ENCODE data around the gene TXLNG.
"Not testable (repeated sequence)": the region's sequence is repeated elsewhere in the genome, so short reads cannot be mapped to it uniquely, and the experiment has no call there.

Gene TXLNG

DNA sequence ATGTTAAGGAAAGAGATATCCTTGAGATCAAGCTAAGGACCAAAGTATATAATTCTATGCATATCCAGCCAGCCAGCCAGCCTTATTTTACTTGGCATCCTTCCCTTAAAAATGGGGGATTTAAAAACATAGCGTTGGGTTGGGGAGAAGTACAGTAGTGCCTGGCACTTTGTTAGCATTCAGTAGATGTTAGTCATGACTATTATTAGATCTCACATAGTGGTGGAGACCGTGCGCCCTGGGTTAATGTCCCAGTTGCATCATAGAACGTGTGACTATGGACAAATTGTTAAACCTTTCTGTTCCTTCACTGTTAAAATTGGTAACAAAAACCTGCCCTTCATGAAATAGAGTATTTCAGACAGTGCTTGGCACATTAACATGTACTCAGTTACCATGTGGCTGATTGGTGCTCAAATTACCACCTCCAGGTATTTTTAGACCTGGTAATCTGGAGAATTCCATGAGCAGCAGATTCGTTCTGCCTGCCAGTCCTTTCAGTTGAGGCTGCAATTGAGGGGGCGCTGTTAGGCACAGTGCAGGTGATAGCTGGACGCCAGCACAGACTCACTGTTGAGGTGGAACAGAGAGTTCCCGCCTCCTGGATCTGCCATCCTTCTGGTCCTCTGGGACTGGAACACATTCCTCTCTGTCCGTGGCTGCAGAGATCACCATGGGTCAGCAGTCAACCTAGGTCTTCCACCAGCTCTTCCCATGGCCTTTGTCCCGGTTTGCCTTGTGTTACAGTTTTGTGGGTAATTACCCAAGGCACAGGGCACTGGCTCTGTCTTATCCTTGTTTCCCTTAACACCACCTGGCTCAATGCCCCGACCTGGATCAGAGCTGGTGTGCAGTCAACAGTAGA lies 52.2 kb downstream of the TXLNG start:
- no peak for DNase-seq (ENCODE audit: low read depth in 3 of 3)

DNA sequence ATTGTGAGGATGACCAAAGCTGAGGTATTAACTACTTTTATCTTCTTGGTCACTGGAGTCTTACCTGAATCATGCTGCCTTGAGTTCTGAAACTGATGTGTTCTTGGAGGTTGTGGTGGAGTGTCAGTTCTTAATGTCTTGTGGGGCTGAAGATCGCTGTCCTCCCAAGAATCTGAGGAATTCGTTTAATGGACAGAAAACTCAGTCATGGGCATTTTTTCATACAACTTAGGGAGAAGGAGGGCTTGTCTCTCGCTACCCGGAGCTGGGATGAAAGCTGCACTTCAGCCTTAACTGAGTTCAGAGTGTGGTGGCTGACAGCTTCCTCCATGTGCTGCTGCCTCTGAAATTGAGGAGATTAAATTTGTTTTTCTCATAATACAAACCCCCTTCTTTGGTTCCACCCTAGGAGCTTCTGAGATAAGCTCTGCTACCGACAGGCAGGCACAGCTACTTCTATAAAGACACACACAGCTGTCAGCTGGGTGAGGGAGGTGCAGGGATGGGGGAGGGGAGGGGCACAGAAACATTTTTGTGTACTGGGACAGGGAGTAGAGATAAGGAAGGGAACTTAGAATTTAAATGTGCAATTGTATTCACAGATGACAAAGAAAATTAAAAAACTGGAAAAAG lies 53.1 kb downstream of the TXLNG start:
- DNase-seq (ENCODE audit: low read depth in 3 of 3), result no peak

DNA sequence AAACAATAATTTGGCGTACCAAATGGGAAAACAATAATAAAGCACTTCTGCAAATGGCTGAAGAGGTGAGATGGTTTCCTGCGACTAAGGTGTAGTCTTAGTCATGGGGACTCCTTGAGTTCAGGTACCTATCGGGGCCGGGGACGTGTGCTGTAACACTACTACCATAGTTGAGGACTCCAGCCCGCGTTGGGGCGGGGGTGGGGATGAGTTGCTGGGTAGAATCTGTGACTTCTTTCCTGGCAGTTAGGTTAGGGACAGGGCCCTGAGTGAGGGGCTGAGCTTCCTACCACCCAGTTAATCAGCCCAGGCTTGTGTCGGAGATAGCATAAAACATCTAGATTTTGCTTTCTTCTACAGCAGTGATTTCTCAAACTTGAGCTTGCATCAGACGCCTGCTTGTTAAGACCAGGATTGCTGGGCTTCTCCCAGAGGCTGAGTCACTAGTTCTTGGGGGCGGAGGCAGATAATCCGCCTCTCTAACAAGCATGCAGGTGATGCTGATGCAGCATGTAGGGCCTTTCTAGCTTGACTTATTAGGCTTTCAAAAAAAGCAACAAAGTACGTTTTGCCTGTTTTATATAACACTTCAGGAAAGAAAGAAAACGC lies 53.7 kb downstream of the TXLNG start:
- DNase-seq (ENCODE audit: low read depth in 3 of 3), result no peak

DNA sequence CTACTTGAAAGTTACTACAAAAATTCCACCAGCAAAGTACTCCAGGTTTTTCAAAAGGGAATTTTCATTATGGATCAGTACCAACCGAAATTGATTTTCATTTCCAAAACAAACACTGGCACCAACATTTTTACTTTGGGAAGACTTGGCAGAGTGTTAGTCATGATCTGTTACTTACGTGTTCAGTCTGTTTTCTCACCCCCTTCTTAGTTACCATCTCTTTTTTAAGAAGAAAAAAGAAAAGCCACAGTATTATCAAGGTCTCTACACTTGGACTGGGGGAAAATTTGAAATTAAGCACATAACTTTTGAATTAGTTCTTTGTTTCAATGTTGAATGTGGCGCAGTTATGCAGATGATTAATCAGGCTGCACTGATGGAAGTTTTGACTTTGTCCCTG lies 56.4 kb downstream of the TXLNG start:
- DNase-seq (ENCODE audit: low read depth in 3 of 3), result no peak

DNA sequence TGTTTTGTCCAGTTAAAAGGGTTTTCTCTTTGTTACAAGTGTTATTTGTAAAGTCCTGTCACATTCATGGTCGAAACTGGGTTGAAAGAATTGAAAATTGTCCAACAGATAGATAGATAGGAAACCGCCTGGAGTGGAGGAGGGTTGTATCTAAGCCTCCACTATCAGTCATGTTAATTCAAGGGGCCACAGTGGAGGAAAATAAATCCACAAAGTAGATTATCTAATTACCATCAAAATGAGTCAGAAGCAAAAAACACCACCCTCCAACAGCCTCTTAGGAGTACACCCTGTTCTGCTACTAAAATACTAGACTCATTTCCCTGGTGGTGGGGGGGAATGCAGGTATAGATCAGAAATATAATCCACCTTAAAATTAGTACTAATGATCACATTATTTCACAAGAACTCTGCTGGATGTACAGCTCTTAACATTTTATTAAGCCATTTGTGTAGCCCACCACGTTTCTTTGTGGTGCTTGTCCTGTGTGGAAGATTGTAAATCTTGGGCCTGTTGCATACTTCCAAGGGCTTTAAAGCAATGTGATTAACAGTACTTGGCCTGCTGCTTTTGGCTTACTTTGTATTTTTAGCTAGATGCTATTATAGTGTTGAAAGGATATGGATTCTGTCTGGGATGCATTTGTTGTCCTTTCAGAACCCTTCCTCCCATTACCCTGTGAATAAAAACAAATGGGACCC lies 57.1 kb downstream of the TXLNG start:
- no peak for DNase-seq (ENCODE audit: low read depth in 3 of 3)

DNA sequence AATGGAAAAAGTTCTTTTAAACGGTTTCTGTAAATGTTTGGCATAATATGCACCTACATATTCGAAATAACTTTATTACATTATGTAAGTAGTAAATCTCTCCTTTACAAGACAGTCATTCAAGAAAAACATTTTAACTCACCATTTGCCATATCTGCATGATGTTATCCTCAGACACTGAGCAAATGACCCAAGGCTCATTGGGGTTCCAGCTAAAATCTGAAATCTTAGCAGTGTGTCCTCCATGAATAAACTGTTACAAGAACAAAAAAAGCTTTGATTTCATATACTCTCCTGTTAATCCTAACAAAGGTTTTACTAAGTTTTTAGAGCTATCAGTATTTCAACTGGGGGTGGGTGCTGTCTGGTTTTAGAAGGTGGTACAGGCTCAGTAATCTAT lies 59.4 kb downstream of the TXLNG start:
- DNase-seq (ENCODE audit: low read depth in 3 of 3), result no peak

DNA sequence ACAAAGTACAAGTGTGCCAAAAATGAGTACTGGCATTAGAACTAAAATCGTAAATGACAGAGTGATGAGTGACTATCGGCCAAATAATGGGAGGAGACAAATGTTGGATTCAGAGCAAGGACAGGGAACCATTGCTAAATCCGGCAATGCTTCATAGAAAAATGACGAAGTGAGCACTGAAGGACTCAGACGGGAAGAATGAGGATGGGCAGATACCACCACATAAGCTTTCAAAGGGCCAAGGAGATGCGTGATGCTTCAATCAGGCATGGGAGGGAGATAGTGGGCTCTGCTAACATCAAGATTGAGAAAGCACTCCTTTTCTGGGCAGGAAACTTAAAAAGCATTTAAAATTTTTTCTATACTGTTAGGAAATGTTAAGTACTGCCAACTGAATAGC lies 62.3 kb downstream of the TXLNG start:
- DNase-seq (ENCODE audit: low read depth in 3 of 3), result no peak

DNA sequence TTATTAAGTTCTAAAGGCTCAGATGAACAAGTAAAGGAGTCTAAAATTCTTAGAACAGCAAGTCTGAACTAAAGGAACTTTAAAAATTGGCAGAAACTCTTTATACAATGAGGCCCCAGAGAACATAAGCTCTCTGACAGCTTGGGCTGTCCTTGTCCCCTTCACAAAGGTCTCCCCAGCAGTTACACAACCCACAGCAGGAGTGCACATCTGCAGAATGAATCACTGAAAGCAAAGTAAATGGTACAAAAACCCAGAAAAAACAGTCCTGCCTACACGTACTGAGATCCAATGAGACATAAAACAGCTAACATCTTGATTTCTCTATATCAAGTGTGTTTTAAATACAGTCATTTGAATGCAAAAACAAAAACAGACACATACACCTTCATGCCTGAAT lies 65.2 kb downstream of the TXLNG start:
- DNase-seq (ENCODE audit: low read depth in 3 of 3), result no peak

DNA sequence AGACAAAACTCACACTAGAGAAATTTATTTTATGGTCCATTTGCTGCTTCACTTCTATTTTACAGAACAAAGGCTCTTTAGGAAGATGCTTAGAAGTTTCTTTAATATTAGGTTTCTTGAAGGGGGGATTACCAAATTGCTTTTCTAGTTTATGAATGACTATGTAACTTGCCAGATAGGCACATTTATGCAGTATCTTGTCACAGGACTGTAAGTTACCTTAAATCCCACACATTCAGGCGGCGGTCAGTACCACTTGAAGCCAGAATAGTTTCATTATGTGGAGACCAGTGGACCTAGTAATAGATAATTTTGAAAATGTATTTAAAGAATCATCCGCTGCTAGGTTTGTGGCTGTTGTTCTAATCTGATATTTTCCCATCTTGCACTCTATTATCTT lies 65.6 kb downstream of the TXLNG start:
- DNase-seq (ENCODE audit: low read depth in 3 of 3), result no peak

DNA sequence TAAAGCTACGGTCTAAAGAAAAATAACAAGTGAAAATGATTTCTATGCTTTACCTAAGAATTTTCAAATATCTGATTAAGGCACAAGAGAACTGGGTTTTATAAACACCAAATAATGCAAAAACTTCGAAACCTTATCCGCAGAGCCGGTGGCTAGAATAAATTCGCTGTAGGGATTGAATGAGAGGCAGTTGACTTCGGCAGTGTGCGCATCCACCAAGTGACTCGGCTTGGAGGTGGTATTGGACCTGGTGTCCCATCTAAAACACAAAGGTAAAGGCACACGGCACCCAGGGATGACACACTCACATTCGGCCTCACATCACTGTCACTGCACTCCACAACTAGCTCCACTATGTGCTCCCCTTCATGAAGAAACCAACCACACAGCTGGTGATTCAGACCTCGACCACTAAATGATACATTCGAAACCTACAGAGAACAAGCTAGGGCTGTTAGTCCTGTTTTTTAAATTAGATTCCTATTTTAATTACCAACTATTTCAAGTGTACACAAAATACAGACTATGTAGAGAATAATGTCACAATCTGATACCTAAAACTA lies 66.4 kb downstream of the TXLNG start:
- DNase-seq (ENCODE audit: low read depth in 3 of 3), result no peak

DNA sequence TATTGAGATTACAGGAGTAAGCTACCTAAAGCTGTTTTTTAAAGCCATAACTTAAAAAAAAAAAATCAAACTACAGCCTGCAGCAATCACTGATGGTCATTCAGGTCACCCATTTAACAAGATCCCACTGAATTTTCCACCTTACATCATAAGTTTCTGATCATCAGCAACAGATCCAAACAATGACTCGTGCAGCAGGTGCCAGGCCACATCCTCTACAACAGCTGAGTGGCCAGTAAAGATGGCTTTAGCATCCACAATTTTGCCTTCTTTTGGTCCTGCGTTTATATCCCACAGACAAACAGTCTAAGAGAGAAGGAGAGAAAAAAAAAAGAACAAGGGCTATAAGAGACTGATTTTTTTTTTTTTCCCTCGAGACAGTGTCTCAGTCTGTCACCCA lies 67.3 kb downstream of the TXLNG start:
- DNase-seq (ENCODE audit: low read depth in 3 of 3), result no peak

DNA sequence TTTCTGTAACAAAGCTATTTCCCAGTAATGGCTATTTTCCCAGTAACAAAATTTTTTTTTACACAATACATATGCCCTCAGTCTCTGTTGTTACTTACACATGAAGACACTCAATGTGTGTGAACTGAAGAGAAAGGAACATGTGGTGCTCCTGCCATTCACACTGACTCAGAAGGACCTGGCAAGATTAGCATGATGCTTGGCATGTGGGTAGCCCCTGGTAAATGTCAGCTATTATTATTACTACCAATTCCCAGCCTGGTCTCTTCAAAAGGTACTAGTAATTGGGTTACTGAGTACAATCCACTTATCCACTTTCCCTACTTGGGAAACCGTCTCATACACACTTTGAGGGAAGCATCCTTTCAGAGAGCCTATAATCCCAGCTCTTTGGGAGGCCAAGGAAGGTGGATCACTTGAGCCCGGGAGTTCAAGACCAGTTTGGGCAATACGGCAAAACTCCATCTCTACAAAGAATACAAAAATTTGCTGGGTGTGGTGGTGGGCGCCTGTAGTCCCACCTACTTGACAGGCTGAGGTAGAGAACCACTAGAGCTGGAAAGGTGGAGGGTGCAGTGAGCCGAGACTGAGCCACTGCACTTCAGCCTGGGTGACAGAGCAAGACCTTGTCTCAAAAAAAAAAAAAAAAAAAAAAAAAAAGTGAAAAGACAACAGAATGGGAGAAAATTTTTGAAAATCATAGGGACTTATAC lies 69.3 kb downstream of the TXLNG start:
- no peak for DNase-seq (ENCODE audit: low read depth in 3 of 3)

DNA sequence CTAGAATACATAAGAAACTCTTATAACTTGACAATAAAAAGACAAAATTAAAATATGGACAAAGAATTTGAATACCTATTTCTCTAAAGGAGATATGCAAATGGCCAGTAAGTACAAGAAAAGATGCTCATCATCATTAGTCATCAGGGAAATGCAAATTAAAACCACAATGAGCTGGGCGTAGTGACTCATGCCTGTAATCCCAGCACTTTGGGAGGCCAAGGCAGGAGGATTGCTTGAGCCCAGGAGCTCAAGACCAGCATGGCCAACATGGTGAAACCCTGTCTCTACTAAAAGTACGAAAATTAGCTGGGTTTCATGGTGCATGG lies 69.8 kb downstream of the TXLNG start:
- not testable (repeated sequence) for DNase-seq (ENCODE audit: low read depth in 3 of 3)

DNA sequence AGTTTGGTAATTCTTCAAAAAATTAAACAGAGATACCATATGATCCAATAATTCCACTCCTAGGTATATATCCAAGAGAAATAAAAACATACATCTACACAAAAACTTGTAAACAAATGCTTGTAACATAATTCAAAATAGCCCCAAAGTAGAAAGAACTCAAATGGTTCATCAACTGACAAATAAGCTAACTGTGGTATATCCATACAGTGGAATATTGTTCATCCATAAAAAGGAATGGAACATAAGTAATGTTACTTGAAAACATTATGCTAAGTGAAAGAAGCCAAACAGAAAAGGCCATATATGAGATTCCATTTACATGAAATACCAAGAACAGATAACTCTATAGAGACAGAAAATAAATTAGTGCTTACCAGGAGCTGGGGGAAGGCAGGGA lies 70.5 kb downstream of the TXLNG start:
- no peak for DNase-seq (ENCODE audit: low read depth in 3 of 3)

DNA sequence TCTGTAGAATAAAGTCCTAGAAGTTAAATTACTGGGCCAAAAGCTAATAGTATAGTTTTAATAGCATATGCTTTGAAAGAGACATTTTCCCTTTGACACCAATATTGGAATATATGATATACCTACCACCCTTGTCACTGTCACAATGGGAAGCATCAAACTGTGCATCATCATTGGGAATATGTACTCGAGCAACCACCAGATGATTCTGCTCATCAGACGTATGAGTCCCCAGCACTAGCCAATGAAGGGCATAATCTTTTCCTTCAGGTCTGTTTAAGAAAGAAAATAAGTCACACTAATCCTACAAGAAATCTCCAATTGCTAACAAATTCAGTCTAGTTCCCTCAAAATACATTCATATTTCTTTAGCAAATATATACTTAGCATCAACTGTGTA lies 76.6 kb downstream of the TXLNG start:
- DNase-seq (ENCODE audit: low read depth in 3 of 3), result no peak

DNA sequence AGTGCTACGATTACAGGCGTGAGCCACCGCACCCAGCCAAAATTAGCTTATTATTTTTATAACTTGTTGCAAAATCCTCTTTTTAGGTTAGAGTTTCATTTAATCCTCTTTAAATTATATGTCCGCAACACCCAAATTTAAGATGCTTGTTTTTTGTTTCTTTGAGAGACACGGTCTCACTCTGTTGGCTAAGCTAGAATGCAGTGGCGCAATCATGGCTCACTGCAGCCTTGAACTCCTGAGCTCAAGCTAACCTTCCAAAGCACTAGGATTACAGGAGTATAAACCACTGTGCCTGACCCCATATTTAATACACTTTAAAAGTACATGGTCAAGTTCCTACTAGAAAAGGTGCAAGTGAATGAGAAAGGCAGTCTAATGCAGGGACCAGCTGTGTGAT lies 81.7 kb downstream of the TXLNG start:
- no peak for DNase-seq (ENCODE audit: low read depth in 3 of 3)

DNA sequence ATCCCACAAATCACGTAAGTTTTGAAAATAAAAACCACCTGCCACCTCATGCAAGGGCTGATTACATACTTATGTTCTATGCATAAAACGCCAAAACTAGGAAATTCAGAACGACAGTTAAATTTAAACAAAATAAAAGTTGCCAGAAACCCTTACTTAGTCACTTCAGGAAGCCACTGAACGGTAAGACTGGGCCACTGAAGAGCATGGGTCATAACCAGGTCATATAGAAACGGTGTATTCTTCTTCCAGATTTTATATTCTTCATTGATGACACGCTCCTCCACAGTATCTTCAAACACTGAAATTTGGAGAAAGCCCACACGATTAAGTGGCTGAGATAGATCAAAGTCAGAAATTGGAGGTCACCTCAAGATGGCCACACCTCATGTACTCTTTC lies 82.7 kb downstream of the TXLNG start:
- DNase-seq (ENCODE audit: low read depth in 3 of 3), result no peak

DNA sequence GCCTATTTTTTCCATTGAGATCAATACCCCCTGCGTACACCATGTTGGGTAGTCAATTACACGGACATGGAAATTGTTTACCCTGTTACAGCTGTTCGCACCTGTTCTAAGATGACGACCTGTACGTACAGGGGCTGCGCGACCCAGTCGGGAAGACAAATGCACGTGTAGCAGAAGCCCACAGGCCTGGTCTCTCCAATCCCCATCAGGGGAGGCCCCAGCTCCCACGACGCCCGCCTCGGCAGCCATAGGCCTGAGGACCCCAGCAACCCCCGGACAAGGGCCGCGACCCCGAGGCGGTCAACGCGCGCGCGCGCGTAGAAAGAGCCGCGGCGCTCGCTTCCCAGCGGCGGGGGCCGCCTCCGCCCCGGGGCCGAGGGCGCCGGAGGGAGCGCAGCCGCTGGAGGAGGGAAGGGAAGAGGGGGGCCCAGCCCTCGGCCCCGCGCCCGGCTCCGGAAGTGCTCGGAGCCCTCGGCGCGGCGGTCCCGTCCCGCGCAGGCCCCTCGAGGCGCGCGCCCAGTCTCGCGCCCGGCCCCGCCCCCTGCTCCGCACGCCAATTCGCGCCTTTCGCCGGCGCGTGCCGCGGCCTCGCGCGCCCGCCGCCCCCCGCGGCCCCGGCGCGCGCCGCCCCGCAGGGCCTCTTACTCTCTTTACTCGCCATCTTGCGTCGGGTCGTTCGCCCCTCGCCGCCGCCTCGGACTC lies 83.3 kb downstream of the TXLNG start:
- no peak for DNase-seq (ENCODE audit: low read depth in 3 of 3)

DNA sequence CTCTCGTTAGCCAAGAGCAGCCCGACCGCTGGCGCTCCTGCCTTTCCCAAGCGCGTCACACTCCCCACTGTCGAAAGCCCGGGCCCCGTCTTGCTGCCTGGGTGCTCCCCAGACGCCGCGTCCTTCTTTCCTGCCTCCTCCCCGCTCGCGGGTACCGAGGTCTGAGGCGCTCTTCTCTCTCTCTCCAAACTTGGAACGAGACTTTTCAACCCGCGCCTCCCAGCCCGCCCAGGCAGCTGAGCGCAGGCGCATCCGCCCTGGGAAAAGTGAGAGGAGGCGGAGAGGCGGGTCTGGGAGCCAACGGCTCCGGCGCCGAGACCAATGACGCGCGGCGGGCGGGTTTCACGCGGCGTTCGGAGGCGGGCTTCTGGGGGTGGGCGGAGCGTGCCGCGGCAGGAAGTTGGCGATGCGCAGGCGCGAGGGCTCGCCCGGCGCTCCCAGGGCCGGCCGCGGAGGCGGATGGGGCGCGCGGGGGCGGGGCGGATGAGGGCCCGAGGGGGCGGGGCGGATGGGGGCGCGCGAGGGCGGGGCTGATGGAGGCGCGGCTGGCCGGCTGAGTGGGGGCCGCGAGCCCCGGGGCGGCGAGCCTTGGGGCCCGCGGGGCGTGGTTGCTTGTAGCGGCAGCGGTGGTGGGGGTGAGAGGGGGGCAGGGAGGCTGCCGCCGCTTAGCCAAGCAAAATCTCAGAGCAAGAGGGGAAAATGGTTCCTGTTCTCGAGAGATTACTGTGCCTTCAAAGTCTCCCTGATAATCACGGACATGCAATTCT lies 84.0 kb downstream of the TXLNG start, which contains the start of gene RBBP7:
Gene RBBP7, minus strand, starts transcription at position 268 of the 767 bp plus-strand sequence. CDS start 309 bp downstream, outside the sequence.
- peak; percentile 69 to 84 (median 78) for DNase-seq (ENCODE audit: low read depth in 3 of 3)
